Measurements from ENCODE around the gene ACADSB. TPM values are rescaled to one million over a fixed set of nuclear protein-coding genes. Genes with fewer than 3 reads are reported as not detected.

Gene ACADSB
- total RNA-seq, 3 donors from 2014 or later, result 22.6 to 32.4 (median 31.8) TPM

GRCh38 chr10:123024540-123024939, 15.7 kb downstream of the ACADSB start:
- TF ChIP-seq CTCF (IDR thresholded peaks at IDR 0.05), result no peak
- TF ChIP-seq POLR2A (IDR thresholded peaks at IDR 0.05), result no peak
- no peak for TF ChIP-seq POLR2AphosphoS5 (IDR thresholded peaks at IDR 0.05)

DNA sequence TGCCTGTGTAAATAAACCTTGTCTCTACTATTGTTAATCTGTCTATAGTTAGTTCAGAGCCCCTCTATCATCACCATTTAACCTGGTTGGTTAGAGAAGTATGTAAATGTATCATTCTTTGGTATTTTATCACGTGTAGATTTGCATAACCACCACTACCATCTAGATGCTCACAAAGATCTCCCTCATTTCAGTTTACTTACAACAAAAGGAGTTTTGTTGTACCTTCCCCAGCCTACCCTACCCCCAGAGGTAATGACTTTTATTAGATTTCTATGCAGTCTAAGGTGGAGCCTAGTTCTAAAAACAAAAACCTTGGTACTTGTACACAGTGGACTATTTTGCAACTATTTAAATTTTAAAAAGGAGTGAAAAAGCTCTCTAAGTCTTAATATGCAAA, 17.5 kb downstream of the ACADSB start:
- intact Hi-C loops (cut with DNase I; ENCODE audit: low total_unique reads), result no loop called here
- no peak overlapping the region for H3K27ac ChIP-seq
- H3K4me3 ChIP-seq, result no peak overlapping the region
- no peaks in the 10 kb centered on the region for H3K36me3 ChIP-seq
- H3K27me3 ChIP-seq, result no peaks in the 10 kb centered on the region
- DNase-seq (ENCODE audit: low spot score in 2 of 2), result no peak
- no peaks in the 10 kb centered on the region for H3K9me3 ChIP-seq
- no peaks in the 10 kb centered on the region for H3K4me1 ChIP-seq
- no peak for TF ChIP-seq POLR2A (IDR thresholded peaks at IDR 0.05)
- TF ChIP-seq CTCF (IDR thresholded peaks at IDR 0.05), result no peak
- no peak for TF ChIP-seq POLR2AphosphoS5 (IDR thresholded peaks at IDR 0.05)

More at GRCh38 chr10:123024540-123024939, 15.7 kb downstream of the ACADSB start:
- H3K4me3 ChIP-seq, result no peak overlapping the region
- intact Hi-C loops (cut with DNase I; ENCODE audit: low total_unique reads), result no loop called here
- no peaks in the 10 kb centered on the region for H3K4me1 ChIP-seq
- H3K36me3 ChIP-seq, result no peaks in the 10 kb centered on the region
- H3K27ac ChIP-seq, result no peak overlapping the region
- no peak for DNase-seq (ENCODE audit: low spot score in 2 of 2)
- H3K27me3 ChIP-seq, result no peaks in the 10 kb centered on the region
- H3K9me3 ChIP-seq, result no peaks in the 10 kb centered on the region

GRCh38 chr10:123027861-123028260, 19.1 kb downstream of the ACADSB start:
- TF ChIP-seq POLR2AphosphoS5 (IDR thresholded peaks at IDR 0.05), result no peak
- TF ChIP-seq CTCF (IDR thresholded peaks at IDR 0.05), result no peak
- no peak for TF ChIP-seq POLR2A (IDR thresholded peaks at IDR 0.05)
- H3K27ac ChIP-seq, result peak overlapping the region in 1 of 2 donors; percentile 61
- intact Hi-C loops (cut with DNase I; ENCODE audit: low total_unique reads), result no loop called here
- DNase-seq (ENCODE audit: low spot score in 2 of 2), result no peak
- H3K4me1 ChIP-seq, result no peaks in the 10 kb centered on the region
- no peaks in the 10 kb centered on the region for H3K9me3 ChIP-seq
- H3K36me3 ChIP-seq, result no peaks in the 10 kb centered on the region
- no peak overlapping the region for H3K4me3 ChIP-seq
- no peaks in the 10 kb centered on the region for H3K27me3 ChIP-seq

GRCh38 chr10:123031124-123031523, 22.3 kb downstream of the ACADSB start:
- DNase-seq (ENCODE audit: low spot score in 2 of 2), result no peak
- H3K27ac ChIP-seq, result no peak overlapping the region
- no peak for TF ChIP-seq CTCF (IDR thresholded peaks at IDR 0.05)
- intact Hi-C loops (cut with DNase I; ENCODE audit: low total_unique reads), result no loop called here
- no peaks in the 10 kb centered on the region for H3K9me3 ChIP-seq
- H3K4me1 ChIP-seq, result no peaks in the 10 kb centered on the region
- no peaks in the 10 kb centered on the region for H3K36me3 ChIP-seq
- no peak overlapping the region for H3K4me3 ChIP-seq
- no peaks in the 10 kb centered on the region for H3K27me3 ChIP-seq

- no peak for DNase-seq (ENCODE audit: low spot score in 2 of 2)
- no peak overlapping the region for H3K27ac ChIP-seq
- H3K4me3 ChIP-seq, result no peak overlapping the region
- no peaks in the 10 kb centered on the region for H3K27me3 ChIP-seq
- intact Hi-C loops (cut with DNase I; ENCODE audit: low total_unique reads), result no loop called here
- no peaks in the 10 kb centered on the region for H3K9me3 ChIP-seq
- no peaks in the 10 kb centered on the region for H3K36me3 ChIP-seq
- no peak for TF ChIP-seq POLR2A (IDR thresholded peaks at IDR 0.05)
- no peak for TF ChIP-seq CTCF (IDR thresholded peaks at IDR 0.05)
- no peak for TF ChIP-seq POLR2AphosphoS5 (IDR thresholded peaks at IDR 0.05)
- H3K4me1 ChIP-seq, result no peaks in the 10 kb centered on the region
Observed at GRCh38 chr10:123034332-123034731, 25.5 kb downstream of the ACADSB start.

Measured in breast epithelium (tissue), 4 donors.